ENCODE results near the gene NSUN2. TPM values are rescaled to one million over a fixed set of nuclear protein-coding genes. Genes with fewer than 3 reads are reported as not detected.

Gene NSUN2
- total and polyA plus RNA-seq, 2 of the 4 experiments (the other 2 are of a cell fraction): 51.1 to 61.1 TPM

DNA sequence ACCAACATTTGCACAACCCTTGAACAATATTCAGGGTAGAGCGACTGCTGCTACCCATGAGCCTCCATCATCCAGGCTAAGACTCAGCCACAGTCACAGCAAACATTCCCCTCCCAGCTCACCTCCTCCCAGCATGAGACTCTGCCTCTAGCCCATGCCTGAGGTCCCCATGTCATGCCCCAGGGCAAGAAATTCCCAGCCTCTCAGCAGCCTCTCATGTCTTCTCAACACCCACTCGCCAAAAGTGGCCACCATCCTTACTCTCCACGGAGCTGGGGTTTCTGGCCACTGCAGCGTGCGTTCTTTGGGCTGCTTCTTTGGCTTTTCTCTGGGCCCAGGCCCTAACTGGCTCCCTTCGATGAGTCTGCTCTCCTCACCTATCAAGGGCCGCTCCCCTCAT lies 82.2 kb downstream of the NSUN2 start:
- Histone ChIP-seq H4K20me1 (ENCODE audit: insufficient read depth, low read length) (no peaks in the 10 kb centered on the region), H3K9me3 (ENCODE audit: control insufficient read depth, insufficient read depth, low read length) (no peaks in the 10 kb centered on the region), H2BK20ac (ENCODE audit: low read depth, low read length) (no peak overlapping the region), H2BK15ac (ENCODE audit: low read depth, low read length) (no peak overlapping the region), H2AFZ (replicated peaks; ENCODE audit: low read length, poor library complexity) (no peak overlapping the region), H4K91ac (ENCODE audit: insufficient read depth, low read depth, low read length) (no peak overlapping the region), H3K4me1 (ENCODE audit: control insufficient read depth, insufficient read depth, low read length) (no peaks in the 10 kb centered on the region), H3K9ac (ENCODE audit: low read depth, low read length) (no peak overlapping the region), H2AK9ac (replicated peaks; ENCODE audit: low read depth, low read length, poor library complexity) (no peak overlapping the region), H3K4ac (ENCODE audit: low read depth, low read length) (no peak overlapping the region), H3K27ac (ENCODE audit: insufficient read depth, low read length) (no peak overlapping the region), H3K14ac (replicated peaks; ENCODE audit: low read depth, low read length) (no peak overlapping the region), H3K36me3 (ENCODE audit: control insufficient read depth, insufficient read depth, low read length) (no peaks in the 10 kb centered on the region), H4K8ac (ENCODE audit: low read depth in 2 of 2, low read length in 2 of 2) (no peak overlapping the region), H2BK5ac (ENCODE audit: low read depth, low read length, poor library complexity, severe bottlenecking) (no peak overlapping the region), H2BK120ac (ENCODE audit: low read depth, low read length) (no peak overlapping the region), H3K23ac (ENCODE audit: low read depth, low read length) (no peak overlapping the region), H3K9me1 (ENCODE audit: insufficient read depth, low read length) (no peaks in the 10 kb centered on the region), H3K18ac (ENCODE audit: low read depth, low read length) (no peak overlapping the region), H4K5ac (ENCODE audit: low read depth, low read length) (no peak overlapping the region), H3K27me3 (ENCODE audit: control insufficient read depth, insufficient read depth, low read length) (peaks cover 2% of the 10 kb centered on the region; the same call in 1 of the 2 replicates), H3K56ac (ENCODE audit: extremely low read depth, insufficient read depth, low read length) (no peak overlapping the region), H2AK5ac (ENCODE audit: low read depth, low read length) (no peak overlapping the region), H3K4me3 (ENCODE audit: insufficient read depth, low read depth, low read length) (no peak overlapping the region), H3K79me1 (ENCODE audit: low read depth in 1 of 2, low read length in 2 of 2) (no peaks in the 10 kb centered on the region), H3K4me2 (ENCODE audit: low read depth, low read length) (no peak overlapping the region)
- in situ Hi-C loops (cut with MboI; ENCODE audit: low sequenced_read_pairs) (no loop called here), intact Hi-C loops (cut with micrococcal nuclease) (no loop called here), dilution Hi-C loops (cut with HindIII; ENCODE audit: low sequenced_read_pairs, unreplicated experiment) (no loop called here)
- ChIA-PET POLR2A (ENCODE audit: unreplicated experiment) (no interaction called here), CTCF (no interaction called here)
- DNase-seq (no peak), ATAC-seq (ENCODE audit: low read depth) (no peak)
- BruUV-seq (replicated peaks): no TSS peak
- no peak for TF ChIP-seq SMC3 (IDR thresholded peaks at IDR 0.05; ENCODE audit: low read depth, low read length)
- TF ChIP-seq, protein P1, sequence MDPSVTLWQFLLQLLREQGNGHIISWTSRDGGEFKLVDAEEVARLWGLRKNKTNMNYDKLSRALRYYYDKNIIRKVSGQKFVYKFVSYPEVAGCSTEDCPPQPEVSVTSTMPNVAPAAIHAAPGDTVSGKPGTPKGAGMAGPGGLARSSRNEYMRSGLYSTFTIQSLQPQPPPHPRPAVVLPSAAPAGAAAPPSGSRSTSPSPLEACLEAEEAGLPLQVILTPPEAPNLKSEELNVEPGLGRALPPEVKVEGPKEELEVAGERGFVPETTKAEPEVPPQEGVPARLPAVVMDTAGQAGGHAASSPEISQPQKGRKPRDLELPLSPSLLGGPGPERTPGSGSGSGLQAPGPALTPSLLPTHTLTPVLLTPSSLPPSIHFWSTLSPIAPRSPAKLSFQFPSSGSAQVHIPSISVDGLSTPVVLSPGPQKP (IDR thresholded peaks at IDR 0.05; ENCODE audit: borderline replicate concordance, low read depth, low read length): no peak
- TF ChIP-seq BHLHE40 (IDR thresholded peaks at IDR 0.05; ENCODE audit: low read depth, low read length): no peak
- WGBS, 2 experiments (ENCODE audit: extremely low coverage in 2 of 2, insufficient read length in 1 of 2): no CpG with 5 or more reads among the region's 7 CpGs

Other genes with a start within 250 kb of the NSUN2 start
- gene UBE2QL1, start 184.2 kb downstream of the NSUN2 start, total RNA-seq (2012; rRNA removed): not detected in 2 replicates
- gene UBE2QL1, start 184.2 kb downstream of the NSUN2 start, polyA plus RNA-seq (2012; rRNA removed): not detected in 2 replicates
- gene SRD5A1, start 396 bp upstream of the NSUN2 start, total RNA-seq (2012; rRNA removed): 6.3 and 9.7 TPM in 2 replicates
- 18.2 and 20.5 TPM in 2 replicates for gene SRD5A1, start 396 bp upstream of the NSUN2 start, polyA plus RNA-seq (2012; rRNA removed)
- gene TENT4A, start 80.4 kb upstream of the NSUN2 start, total RNA-seq (2012; rRNA removed): 5.9 and 8.6 TPM in 2 replicates
- gene TENT4A, start 80.4 kb upstream of the NSUN2 start, polyA plus RNA-seq (2012; rRNA removed): 17.2 and 19.8 TPM in 2 replicates